Measurements from ENCODE around the gene PTPRN2.

- TF ChIP-seq ARID5B (CRISPR knock-in tag; IDR thresholded peaks at IDR 0.05) (no peak), ZBTB1 (CRISPR knock-in tag; IDR thresholded peaks at IDR 0.05; ENCODE audit: borderline replicate concordance) (no peak), ATF2 (CRISPR knock-in tag; IDR thresholded peaks at IDR 0.05) (no peak), RBM22 (optimal IDR thresholded peaks at IDR 0.05; ENCODE audit: low read length) (no peak), TGIF2 (CRISPR knock-in tag; IDR thresholded peaks at IDR 0.05) (no peak), HNRNPL (IDR thresholded peaks at IDR 0.05; ENCODE audit: low read depth, low read length) (no peak), MAZ (IDR thresholded peaks at IDR 0.05; ENCODE audit: borderline replicate concordance, low read depth, low read length) (no peak), MAZ (CRISPR knock-in tag; IDR thresholded peaks at IDR 0.05; ENCODE audit: low read depth) (no peak), TBX2 (CRISPR knock-in tag; IDR thresholded peaks at IDR 0.05; ENCODE audit: borderline replicate concordance) (no peak), MYC (CRISPR knock-in tag; IDR thresholded peaks at IDR 0.05; ENCODE audit: borderline replicate concordance) (no peak)
- TF ChIP-seq, protein P1, sequence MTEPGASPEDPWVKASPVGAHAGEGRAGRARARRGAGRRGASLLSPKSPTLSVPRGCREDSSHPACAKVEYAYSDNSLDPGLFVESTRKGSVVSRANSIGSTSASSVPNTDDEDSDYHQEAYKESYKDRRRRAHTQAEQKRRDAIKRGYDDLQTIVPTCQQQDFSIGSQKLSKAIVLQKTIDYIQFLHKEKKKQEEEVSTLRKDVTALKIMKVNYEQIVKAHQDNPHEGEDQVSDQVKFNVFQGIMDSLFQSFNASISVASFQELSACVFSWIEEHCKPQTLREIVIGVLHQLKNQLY (CRISPR knock-in tag; IDR thresholded peaks at IDR 0.05): no peak
Observed at GRCh38 chr7:158562517-158562916, 25.1 kb downstream of the PTPRN2 start.
